ENCODE results near the gene DUS3L.
A peak's percentile ranks its signal among the peaks of the same experiment; 100 is the strongest.
"Not testable (repeated sequence)": the region's sequence is repeated elsewhere in the genome, so short reads cannot be mapped to it uniquely, and the experiment has no call there.

The DUS3L gene

DNA sequence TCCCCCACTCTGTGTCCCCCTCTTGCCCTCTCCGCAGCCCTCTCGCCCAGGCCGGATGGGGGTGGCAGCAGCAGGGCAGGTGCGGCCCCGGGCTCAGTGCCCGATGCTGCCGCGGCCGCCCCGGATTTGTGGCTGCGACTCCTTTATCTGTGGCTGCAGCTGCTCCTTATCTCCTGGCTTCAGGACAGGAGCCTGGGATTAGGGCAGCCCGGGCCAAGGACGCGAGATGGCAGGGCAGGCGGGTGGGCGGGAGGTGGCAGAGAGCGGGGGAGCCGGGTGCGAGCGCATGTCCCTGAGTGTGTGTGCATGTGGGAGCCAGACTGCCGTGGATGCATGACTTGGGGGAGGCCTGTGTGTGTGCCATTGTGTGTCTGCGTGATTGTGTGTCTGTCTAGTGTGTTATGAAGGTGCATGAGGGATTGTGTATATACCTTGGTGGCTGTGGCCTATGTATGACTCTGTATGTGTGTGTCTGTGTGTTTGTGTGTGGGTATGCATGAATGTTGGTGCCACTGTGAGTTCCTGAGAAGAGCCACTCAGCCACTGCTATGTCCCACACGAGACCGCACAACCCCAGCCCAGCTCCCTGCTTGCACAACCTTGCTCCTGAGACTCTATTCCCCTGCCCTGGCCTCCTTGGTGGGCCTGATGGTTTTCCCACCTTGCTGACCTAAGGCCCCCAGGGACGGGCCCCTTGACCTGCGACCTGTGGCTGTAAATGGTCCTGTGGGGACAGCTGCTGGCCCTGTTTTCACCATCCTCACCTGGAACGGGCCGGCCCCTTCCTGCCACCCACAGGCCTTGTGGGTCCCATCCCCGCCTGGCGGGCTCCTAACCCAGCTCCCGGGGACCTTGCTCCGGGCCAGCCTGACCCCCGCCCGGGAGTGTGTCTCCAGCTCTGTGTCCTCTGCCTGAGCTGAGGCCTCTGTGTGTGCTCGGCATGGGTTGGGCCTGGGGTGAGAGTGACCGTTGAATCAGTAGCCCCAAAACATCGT lies 8.6 kb upstream of the DUS3L start:
- no peak for DNase-seq (ENCODE audit: low spot score)

DNA sequence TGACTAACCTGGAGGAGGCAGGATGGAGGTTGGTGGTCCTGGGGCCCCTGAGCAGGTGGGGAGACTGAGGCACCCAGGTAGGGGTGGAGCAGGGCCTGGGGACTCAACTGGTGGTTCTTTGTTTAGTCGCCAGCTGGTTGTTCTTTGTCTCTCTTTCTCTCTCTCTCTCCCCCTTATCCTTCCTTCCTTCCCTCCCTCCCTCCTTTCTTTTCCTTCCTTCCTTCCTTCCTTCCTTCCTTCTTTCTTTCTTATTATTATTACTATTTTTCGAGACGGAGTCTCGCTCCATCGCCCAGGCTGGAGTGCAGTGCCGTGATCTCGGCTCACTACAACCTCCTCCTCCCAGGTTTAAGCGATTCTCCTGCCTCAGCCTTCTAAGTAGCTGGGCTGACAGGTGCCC lies 7.3 kb upstream of the DUS3L start:
- DNase-seq (ENCODE audit: low spot score): no peak

DNA sequence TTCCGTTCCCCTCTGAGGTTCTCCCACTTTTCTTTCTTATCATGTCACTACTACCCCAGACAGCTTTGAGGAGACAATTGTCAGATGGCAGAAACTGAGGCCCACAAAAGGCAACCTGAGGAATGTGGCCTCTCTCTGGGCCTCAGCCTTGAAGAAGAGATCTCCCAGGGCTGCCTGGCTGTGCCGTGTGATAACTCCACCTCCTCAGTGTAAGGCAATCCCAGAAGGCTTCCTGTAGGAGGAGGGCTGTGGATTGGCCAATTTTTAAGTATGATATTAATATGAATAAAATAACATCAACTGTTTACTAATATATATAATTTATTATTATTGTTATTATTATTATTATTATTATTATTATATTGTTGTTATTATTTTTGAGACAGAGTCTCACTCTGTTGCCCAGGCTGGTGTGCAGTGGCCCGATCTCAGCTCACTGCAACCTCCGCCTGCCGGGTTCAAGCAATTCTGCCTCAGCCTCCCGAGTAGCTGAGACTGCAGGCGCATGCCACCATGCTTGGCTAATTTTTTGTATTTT lies 4.5 kb upstream of the DUS3L start:
- DNase-seq (ENCODE audit: low spot score): no peak

DNA sequence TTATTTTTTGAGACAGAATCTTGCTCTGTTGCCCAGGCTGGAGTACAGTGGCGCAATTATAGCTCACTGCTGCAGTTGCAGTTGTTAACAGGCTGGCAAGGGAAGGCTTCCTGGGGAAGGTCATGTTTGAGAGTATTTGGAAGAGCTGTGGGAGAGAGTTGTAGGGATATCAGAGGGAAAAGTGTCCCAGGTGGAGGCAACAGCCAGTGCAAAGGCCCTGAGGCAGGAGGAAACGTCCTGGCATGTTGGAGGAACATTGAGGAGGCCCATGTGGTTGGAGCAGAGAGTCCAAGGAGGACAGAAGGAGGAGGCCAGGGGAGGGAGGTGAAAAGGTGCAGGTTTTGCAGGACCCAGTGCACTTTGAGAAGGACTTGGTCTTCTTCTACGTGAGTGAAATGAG lies 2.2 kb upstream of the DUS3L start:
- no peak for DNase-seq (ENCODE audit: low spot score)

DNA sequence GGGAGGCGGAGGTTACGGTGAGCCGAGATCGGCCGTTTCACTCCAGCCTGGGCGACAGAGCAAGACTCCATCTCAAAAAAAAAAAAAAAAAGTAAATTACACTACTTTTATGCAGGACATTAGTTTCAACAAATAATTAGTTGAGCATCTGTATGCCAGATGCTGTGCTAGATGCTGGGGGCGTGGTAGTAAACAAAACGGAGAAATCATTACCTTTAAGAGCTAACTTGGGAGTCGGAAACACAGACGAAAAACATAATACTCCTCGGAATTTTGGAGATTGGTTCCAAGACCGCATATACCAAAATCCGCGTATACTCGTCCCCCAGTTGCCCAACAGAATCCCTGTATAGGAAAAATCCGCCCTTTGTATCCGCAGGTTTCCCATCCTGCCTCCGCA lies 1.3 kb upstream of the DUS3L start:
- DNase-seq (ENCODE audit: low spot score): no peak

DNA sequence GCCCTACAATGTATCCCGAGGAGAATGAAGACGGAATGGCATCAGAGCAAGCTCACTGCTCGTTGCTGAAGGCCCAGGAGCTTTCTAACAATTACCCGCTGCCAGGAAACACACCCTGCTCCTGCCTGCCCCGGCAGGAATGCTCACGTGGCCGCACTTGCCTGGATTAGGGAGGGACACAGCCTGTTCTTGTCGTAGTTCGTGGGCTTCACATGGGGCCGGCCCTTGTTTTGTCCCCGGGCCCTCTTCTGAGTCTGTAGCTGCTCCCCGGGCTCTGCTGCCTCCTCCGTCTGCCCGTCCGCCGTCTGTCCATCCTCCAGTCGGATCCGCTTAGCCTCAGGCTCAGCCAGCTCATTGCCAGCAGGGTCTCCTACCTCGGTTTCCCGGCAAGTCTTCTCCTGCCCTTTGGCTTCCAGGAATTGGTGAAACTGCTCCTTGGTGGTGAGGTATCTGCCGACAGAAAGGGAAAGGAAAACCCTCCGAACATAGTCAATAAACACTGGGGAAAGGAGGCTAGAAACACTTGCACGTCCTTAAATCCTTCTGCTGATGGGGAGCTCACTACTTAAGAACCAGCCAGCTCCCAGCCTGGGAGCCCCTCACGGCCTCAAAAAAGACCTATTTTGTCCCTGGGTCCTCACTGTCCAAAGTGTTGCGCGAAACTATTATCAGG lies 941 bp downstream of the DUS3L start:
- no peak for DNase-seq (ENCODE audit: low spot score)

DNA sequence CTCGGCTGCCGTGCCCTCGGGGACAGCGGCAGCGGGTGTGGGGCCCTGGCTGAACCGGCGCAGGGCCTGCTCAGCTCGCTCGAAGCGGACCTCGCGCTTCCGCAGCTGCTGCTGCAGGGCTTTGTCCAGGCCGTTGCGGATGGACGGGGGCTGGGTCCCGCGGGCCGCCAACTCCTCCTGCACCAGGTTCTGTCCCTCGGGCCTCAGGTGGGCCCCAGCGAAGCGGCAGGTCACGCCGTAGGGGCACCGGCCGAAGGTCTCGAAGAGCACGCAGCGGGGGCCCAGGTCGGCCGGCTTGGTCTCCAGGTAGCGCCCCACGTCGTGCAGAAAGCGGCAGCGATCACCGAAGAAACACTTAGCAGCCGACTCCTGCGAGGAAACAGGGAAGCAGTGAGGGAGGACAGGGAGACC lies 1.6 kb downstream of the DUS3L start:
- DNase-seq (ENCODE audit: low spot score): no peak

DNA sequence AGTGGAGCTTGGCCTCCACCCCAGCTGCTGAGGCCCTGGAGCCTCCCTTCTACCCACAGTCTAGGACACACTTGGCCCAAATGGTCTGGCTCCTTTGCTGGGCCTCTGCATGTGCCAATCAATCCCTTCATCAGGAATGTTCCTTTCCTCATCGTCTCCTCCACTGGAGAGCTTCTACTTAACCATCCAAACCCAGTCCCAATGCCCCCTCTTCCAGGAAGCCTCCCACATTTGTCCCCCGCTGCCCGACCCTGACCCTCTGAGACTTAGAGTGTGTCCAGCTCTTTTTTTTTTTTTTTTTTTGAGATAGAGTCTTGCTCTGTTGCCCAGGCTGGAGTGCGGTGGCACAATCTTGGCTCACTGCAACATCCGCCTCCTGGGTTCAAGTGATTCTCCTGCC lies 2.5 kb downstream of the DUS3L start:
- no peak for DNase-seq (ENCODE audit: low spot score)

DNA sequence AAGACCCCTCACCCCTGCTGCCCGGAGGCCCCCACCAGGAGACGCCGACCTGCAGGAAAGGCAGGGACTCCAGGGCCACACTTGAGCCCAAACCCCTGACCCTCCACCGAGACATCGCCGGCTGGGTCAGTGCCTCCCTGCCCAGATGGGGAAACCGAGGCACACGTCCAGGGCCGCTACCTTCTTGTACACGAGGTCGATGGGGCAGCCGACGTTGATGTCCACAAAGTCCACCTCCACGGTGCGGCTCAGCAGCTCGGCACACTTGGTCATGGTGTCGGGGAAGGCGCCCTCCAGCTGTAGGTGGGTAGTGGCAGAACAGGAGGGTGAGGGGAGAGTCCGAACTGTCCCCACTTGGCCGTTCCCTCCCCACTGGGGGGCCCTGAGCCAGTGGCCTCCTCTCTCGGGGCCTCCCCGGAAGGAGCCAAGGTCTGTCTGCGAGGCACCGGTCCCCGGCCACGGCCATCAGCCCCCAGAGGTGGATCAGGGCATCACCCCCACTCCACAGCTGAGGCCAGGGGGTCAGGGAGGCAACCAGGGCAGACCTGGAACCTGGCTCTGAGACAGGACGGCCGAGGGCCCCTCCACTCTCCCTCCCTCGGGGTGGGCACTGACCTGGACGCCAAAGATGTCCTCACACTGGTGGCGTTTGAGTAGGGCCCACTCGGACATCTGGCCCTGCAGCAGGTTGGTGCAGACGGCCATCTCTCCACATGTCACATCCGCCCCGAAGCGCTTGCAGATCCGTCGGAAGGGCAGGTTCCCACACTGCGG lies 3.4 kb downstream of the DUS3L start:
- no peak for DNase-seq (ENCODE audit: low spot score)

DNA sequence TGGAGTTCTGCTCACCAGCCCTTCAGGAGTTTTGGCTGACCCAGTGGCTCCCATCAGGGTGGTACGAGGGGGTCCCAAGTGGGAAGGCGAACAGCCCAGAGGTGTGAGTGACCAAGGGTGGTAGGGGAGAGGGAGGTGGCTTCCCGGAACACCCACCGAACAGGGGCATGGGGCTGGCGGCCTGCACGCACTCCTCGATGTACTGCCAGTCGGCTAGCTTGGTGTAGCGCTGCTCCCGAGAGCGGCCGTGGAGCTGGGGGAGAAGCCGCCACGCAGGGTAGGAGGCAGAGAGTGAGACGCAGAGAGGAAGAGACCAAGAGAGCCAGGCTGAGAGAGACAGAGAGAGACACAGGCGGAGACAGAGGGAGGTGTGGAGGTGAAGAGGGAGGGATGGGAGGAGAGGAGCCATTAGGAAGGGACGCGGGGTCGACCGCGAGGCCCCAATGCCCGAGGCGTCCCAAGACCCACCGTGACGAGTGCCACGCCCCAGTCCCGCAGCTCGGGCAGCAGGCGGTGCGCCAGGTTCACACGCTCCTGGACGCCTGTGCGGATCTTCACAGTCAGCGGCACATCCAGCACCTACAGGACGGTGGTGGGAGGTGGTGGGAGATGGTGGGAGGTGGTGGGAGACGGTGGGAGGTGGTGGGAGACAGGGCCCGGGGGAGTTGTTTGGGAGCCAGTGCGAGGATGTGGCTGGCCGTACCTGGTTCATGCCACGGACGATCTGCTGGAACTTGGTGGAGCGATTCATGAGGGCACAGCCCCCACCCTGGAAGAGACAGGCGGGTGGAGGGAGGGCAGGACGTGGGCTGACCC lies 4.2 kb downstream of the DUS3L start:
- no peak for DNase-seq (ENCODE audit: low spot score)

DNA sequence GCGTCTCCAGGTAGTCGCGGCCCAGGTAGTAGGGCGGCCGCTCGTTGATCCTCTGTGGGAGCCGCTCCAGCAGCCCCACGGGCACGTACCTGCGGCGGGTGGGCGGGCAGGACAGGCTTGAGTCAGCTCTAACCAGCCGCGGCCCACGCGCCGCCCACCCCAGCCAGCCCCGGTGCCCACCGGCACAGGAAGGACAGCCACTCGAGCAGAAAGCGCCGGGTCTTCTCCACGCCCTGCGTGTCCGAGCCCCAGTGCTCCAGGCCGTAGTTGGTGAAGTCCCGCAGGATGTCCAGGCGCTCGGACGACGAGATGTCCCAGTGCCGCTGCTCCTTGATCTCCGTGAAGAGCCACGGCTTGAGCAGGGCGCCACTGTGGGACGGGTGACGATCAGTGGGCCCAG lies 5.5 kb downstream of the DUS3L start:
- no peak for DNase-seq (ENCODE audit: low spot score)

DNA sequence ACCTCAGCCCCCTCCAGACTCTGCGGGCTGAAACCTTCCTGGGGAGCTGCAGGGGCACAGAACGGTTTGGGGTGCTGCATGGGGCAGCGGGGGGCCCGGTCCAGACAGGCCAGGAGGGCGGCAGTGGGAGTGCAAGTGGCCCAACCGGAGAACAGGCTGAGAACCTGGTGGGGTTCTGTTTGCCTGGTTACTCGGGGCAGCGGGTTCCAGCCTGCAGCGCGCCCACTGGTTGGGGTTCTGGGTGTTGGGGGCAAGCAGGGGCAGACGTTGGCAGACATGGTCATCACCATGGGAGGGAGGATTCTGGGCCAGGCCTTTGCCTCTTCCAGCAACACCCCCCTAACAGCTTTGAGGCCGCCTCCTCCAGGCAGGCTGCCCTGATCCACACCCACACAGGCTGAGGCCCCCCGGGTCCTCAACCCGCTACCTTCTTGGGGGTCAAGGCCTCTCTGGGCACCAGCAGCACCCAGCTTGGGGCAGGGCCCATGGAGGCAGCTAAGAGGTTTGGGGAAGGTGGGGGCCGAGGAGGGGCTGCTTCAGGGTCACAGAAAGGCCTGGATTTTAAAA lies 6.3 kb downstream of the DUS3L start, which contains the start of gene PRR22:
PRR22 (minus strand) TSS at position 166 of the 567 bp plus-strand sequence; CDS start at position 80, 86 bp downstream.
- DNase-seq (ENCODE audit: low spot score): no peak

DNA sequence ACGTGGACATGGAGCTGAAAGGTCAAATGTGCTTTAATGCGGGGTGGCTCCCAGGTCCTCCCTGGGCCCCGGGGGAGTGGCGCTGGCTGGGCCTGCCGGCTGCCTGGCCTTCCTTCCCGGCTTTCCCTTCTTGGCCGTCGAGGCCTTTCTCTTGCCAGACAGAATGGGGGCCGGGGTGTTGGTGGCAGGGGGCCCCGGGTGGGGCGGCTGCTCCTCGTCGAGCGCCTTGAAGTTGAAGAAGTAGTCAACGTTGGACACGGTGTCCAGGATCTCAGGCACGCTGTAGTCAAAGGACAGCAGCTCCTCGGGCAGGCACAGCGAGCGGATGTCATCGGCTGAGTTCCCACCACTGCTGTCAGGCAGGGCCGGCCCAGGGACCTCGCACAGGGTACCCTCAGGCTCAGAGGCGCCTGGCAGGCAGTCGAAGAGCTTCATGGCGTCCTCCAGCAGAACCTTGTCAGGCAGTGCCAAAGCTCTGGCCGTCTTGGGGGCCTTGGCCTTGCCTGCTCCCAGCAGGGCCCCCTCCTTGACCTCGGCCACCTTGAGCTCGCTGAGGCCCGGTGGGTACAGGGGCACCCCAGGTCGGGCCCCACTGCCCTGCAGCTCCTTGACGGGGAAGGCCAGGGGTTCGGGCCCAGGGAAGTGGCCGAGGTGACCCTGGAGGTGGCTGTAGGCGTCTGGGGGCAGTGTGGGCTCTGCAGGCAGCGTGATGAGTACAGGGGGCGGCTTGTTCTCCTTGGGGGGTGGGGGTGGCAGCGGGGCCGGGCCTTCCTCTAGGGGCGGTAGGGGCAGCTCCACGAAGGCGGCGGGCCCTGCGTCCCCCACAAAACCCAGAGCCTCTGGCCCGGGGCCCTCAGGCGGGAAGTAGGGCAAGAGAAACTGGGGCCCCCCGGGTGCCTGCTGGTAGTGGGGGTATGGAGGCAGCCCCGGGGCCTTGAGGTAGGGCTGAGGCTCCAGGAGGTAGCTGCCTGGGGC lies 7.7 kb downstream of the DUS3L start:
- DNase-seq (ENCODE audit: low spot score): no peak

DNA sequence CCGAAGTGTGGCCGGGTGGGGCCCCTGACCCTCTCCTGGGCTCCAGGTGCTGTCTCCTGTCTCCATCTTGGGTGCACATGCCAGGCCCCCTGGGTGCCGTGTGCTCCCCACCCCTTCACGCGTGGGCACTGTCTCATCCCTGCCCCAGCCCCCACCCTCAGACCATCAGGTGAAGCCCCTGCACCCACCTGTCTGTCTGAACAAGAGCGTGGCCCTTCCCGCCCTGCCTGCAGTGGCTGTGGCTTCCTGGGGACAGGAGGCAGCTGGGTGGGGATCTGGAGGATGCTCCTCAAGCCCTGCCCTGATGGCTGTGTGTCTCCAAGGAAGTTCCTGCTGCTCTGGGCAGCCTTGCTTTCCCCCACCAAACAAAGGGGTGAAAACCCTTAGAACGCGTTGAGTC lies 8.6 kb downstream of the DUS3L start:
- DNase-seq (ENCODE audit: low spot score): no peak

DNA sequence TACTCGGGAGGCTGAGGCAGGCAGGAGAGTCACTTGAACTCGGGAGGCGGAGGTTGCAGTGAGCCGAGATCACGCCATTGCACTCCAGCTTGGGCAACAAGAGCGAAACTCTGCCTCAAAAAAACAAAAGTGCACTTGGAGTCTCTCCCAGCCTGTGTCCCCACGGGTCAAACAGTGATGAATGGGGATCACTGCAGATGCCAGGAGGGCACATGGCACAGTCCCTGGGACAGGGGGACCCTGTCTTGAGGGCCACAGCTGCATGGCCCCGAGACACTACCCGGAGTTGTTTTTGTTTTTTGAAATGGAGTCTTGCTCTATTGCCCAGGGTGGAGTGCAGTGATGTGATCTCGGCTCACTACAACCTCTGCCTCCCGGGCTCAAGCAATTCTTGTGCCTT lies 10.0 kb downstream of the DUS3L start:
- not testable (repeated sequence) for DNase-seq (ENCODE audit: low spot score)

DNA sequence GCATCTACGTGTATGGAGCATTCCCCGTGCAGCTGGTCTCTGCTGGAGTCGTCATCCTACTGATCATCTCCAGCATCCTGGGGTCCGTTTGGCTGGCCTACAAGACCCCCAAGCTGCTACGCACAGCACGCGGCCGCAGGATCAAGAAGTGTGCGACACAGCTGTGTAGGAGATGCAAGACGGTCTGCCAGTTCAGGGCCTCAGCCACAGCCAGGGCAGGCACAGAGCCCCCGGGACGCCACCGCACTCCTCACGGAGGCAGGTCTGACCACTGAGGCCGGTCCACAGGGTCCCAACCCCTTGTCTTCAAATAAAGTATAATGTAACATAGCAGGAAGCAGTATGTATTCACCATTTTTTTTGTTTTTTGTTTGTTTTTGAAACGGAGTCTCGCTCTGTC lies 12.6 kb downstream of the DUS3L start:
- DNase-seq (ENCODE audit: low spot score): no peak

DNA sequence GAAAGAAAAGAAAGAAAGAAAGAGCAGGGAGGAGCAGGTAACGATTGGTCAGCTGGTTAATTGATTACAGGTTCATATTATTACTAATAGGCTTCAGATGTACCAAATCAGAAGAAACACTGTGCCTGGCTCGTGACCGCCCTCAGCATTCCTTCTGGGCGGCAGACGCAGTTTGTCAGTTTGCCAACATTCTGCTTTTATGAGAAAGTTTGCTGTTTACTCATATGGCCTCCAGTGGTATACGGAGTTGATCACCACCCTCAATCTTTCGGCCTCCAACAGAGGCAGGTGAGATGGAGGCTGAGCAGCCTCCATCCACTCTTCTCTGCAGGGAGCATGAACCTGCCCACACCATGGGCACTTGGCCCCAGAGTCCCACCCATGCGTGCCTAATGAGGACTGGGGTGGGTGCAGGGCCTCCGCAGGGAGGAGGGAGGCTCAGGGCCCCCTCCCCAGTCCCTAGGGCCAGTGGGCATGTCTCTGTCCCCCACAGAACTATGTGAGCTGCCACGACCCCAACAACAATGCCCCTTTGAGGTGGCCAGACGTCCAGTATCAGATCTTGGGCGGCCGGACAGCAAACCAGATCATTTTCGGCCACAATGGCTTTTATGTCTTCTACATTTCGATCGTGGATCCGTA lies 15.2 kb downstream of the DUS3L start:
- DNase-seq (ENCODE audit: low spot score): peak; percentile 48

DNA sequence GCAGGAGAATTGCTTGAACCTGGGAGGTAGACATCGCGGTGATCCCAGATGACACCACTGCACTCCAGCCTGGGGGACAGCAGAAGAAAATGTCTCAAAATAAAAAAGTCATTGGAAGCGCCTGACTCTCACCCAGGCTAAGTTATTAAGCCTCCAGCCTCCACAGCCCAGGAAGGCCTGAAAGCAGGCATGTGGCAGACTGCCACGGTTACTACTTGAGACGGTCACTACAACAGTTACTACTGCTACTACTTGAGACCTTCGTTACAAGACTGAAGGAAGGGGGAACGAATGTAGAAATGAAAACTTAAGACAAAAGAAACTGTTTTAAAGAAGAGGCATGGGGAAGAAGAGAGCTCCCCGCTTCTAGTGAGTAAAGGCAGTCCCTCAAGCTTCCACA lies 16.0 kb downstream of the DUS3L start:
- no peak for DNase-seq (ENCODE audit: low spot score)

DNA sequence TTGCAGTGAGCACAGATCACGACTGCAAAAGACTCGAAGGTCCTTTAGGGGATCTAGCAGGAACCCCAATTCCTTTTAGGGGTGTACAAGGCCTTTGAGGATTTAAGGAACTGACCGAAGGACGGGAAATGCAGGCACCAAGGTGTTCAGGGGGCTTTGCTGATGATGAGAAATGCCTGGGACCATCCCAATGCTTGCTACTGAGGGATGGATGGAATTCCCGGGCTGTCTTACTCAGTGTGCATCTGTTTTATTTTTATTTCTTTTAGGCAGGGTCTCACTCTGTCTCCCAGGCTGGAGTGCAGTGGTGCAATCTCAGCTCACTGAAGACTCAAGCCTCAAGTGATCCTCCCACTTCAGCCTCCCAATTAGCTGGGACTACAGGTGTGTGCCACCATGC lies 17.7 kb downstream of the DUS3L start:
- DNase-seq (ENCODE audit: low spot score): no peak

All from AG20443 (cell line).